Trophoblast cell (in vitro differentiated cells and primary cell): ENCODE data around the gene SFSWAP.

ENCODE experiments used
- DNase-seq, 2 donors: peaks; one replicate each; pipeline ENCODE4 v3.0.0-alpha.2; 2016
- H2AFZ ChIP-seq: 2 replicates; pipeline ENCODE4 v1.6.1; 2013; ENCODE audit warnings: low read length, moderate library complexity, mild to moderate bottlenecking; ENCODE audit not compliant: insufficient read depth, poor library complexity
- H2AK5ac ChIP-seq: 2 replicates; pipeline ENCODE4 v1.6.1; 2013; ENCODE audit warnings: mild to moderate bottlenecking, low read length
- H2BK120ac ChIP-seq: 2 replicates; pipeline ENCODE4 v1.6.1; 2013; ENCODE audit warnings: low read length, mild to moderate bottlenecking, moderate library complexity; ENCODE audit not compliant: insufficient read depth, poor library complexity
- H2BK12ac ChIP-seq: 2 replicates; pipeline ENCODE4 v1.6.1; 2013; ENCODE audit warnings: mild to moderate bottlenecking, low read length, moderate library complexity
- H2BK5ac ChIP-seq: 2 replicates; pipeline ENCODE4 v1.6.1; 2013; ENCODE audit warnings: low read length, low read depth, moderate library complexity, mild to moderate bottlenecking; ENCODE audit not compliant: poor library complexity
- H3K14ac ChIP-seq: 2 replicates; pipeline ENCODE4 v1.6.1; 2013; ENCODE audit warnings: mild to moderate bottlenecking, low read length
- H3K18ac ChIP-seq: 2 replicates; pipeline ENCODE4 v1.6.1; 2013; ENCODE audit warnings: mild to moderate bottlenecking, low read length
- H3K23ac ChIP-seq: 2 replicates; pipeline ENCODE4 v1.6.1; 2013; ENCODE audit warnings: low read length
- H3K27ac ChIP-seq: 2 replicates; pipeline ENCODE4 v1.5.1; 2013; ENCODE audit warnings: low read depth, mild to moderate bottlenecking, inconsistent platforms, low read length, moderate library complexity
- H3K27me3 ChIP-seq: 2 replicates; pipeline ENCODE4 v1.6.1; 2013; ENCODE audit warnings: inconsistent platforms, mild to moderate bottlenecking, low read length, moderate library complexity; ENCODE audit not compliant: insufficient read depth
- H3K36me3 ChIP-seq, 2 experiments: 1 replicate in 1 of 2; 2 replicates in 1 of 2; pipeline ENCODE4 v1.6.1; 2013; ENCODE audit warnings: low read length in 2 of 2, mild to moderate bottlenecking in 2 of 2, moderate library complexity in 1 of 2; ENCODE audit not compliant: insufficient read depth in 2 of 2, control insufficient read depth in 1 of 2
- H3K4ac ChIP-seq: 2 replicates; pipeline ENCODE4 v1.6.1; 2013; ENCODE audit warnings: low read depth, mild to moderate bottlenecking, low read length, moderate library complexity
- H3K4me1 ChIP-seq, 2 experiments: 1 replicate in 1 of 2; 2 replicates in 1 of 2; pipeline ENCODE4 v1.6.1; 2013; ENCODE audit warnings: low read length in 2 of 2, mild to moderate bottlenecking in 2 of 2, moderate library complexity in 1 of 2; ENCODE audit not compliant: insufficient read depth in 2 of 2, control insufficient read depth in 1 of 2
- H3K4me2 ChIP-seq: 2 replicates; pipeline ENCODE4 v1.6.1; 2013; ENCODE audit warnings: inconsistent platforms, mild to moderate bottlenecking, low read length, moderate library complexity
- H3K4me3 ChIP-seq: 2 replicates; pipeline ENCODE4 v1.5.1; 2013; ENCODE audit warnings: mild to moderate bottlenecking, low read depth, low read length, inconsistent platforms
- H3K79me1 ChIP-seq: one replicate; pipeline ENCODE4 v1.6.1; 2013; ENCODE audit warnings: low read length
- H3K79me2 ChIP-seq: 2 replicates; pipeline ENCODE4 v1.6.1; 2013; ENCODE audit warnings: low read length, mild to moderate bottlenecking; ENCODE audit not compliant: control insufficient read depth, insufficient read depth, poor library complexity
- H3K9ac ChIP-seq: 2 replicates; pipeline ENCODE4 v1.6.1; 2013; ENCODE audit warnings: mild to moderate bottlenecking, low read length
- H3K9me3 ChIP-seq: 2 replicates; pipeline ENCODE4 v1.6.1; 2013; ENCODE audit warnings: low read depth, mild to moderate bottlenecking, control low read depth, inconsistent platforms, low read length; ENCODE audit not compliant: insufficient read depth
- H4K12ac ChIP-seq: 2 replicates; pipeline ENCODE4 v1.6.1; 2013; ENCODE audit warnings: low read depth, mild to moderate bottlenecking, low read length, moderate library complexity
- H4K8ac ChIP-seq: 2 replicates; pipeline ENCODE4 v1.6.1; 2013; ENCODE audit warnings: low read depth, mild to moderate bottlenecking, low read length, moderate library complexity
- H4K91ac ChIP-seq: one replicate; pipeline ENCODE4 v1.6.1; 2013; ENCODE audit warnings: low read depth, mild to moderate bottlenecking, low read length, moderate library complexity
- WGBS: extraction: QIAGEN DNeasy Blood & Tissue Kit; methylation state at CpG from one replicate; pipeline ENCODE4 v1.1.7; 2013; ENCODE audit warnings: missing lambda C conversion rate; ENCODE audit not compliant: insufficient read length, insufficient coverage; ENCODE audit errors: extremely low coverage; 5-methylcytosine and 5-hydroxymethylcytosine counted together

The SFSWAP gene

DNA sequence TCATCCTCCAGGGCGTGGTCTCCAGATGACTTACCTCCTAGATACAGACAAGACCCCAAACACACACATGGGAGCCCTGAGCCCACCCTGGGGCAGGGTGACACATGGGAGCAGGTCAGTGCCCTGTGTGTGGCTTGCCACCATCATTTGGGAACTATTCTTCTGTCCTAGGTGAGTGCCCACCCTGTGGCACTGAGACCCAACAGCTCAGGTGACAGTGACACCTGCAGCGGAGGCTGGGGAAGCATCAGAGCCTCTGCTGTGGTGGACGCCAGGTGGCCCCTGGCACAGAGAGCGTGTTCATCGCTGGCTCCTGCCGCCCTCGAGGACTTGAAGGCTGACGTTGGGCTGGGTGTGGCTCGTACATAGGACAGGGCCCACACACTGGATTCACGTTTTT, 23.0 kb downstream of the SFSWAP start:
- Histone ChIP-seq H4K8ac (no peak overlapping the region), H4K12ac (no peak overlapping the region), H2BK120ac (no peak overlapping the region), H4K91ac (no peak overlapping the region), H3K14ac (no peak overlapping the region), H3K27ac (no peak overlapping the region), H3K4ac (no peak overlapping the region), H3K4me3 (no peak overlapping the region), H3K4me1 (peaks cover 2 to 7% of the 10 kb centered on the region in 2 experiments), H3K23ac (no peak overlapping the region), H3K9me3 (peaks cover 1% of the 10 kb centered on the region), H3K79me2 (no peaks in the 10 kb centered on the region), H3K4me2 (no peak overlapping the region), H2AK5ac (no peak overlapping the region), H3K27me3 (no peaks in the 10 kb centered on the region), H3K18ac (no peak overlapping the region), H2BK5ac (no peak overlapping the region), H2BK12ac (no peak overlapping the region), H3K79me1 (peaks cover 9% of the 10 kb centered on the region), H3K9ac (no peak overlapping the region), H3K36me3 (peaks cover 50 to 52% of the 10 kb centered on the region in 2 experiments), H2AFZ (no peak overlapping the region)
- WGBS, result no CpG with 5 or more reads among the region's 10 CpGs
- DNase-seq, result no peak

DNA sequence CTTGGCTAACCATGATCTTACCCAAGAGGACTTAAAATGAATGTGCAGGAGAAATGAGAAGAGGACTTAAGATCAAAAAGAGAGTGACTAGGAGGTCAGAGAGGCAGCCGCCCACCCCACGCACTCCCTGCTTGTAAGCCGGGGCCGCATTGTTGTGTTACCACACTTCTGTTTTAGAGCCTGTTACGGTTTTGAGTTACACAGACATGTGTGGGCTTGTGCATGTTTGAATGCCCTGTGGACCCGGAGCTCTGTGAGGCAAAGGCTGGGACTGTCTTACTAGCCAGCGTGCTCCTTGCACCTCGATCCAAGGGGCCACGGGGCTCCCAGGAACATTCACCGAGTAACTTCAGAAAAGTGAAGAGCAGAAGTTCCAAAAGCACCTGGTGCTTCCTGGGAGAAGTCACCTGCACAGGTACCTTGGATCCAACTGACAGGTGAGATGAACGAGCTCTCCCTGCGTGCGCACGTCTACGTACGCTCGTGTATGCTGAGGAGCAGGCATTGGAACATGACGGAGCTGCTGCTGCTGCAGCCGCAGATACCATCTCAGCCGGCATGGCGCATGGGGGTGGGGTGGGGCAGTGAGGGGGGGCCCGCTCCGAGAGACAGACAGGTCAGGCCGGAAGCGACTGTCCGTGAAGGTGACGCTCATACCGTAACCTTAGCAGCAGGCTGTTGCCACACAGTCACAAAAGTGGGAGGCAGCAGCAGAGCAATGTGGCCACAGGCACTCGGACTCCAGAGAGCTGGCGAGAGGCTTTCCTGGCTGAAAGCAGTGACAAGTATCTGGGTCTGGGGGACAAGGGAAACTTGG, 23.7 kb downstream of the SFSWAP start:
- DNase-seq, result peak; percentile 85 to 88
- peaks cover 45 to 47% of the 10 kb centered on the region in 2 experiments for H3K36me3 ChIP-seq
- H2AK5ac ChIP-seq, result no peak overlapping the region
- peaks cover 9% of the 10 kb centered on the region for H3K79me1 ChIP-seq
- H3K9me3 ChIP-seq, result peaks cover 1% of the 10 kb centered on the region
- no peak overlapping the region for H3K4ac ChIP-seq
- H2BK120ac ChIP-seq, result no peak overlapping the region
- H3K27me3 ChIP-seq, result no peaks in the 10 kb centered on the region
- peak overlapping the region; percentile 30 for H3K27ac ChIP-seq
- peak overlapping the region; percentile 55 for H4K12ac ChIP-seq
- no peak overlapping the region for H2BK5ac ChIP-seq
- H4K8ac ChIP-seq, result no peak overlapping the region
- H3K4me3 ChIP-seq, result no peak overlapping the region
- no peak overlapping the region for H4K91ac ChIP-seq
- H3K4me1 ChIP-seq, result peaks cover 2 to 7% of the 10 kb centered on the region in 2 experiments
- no peak overlapping the region for H3K9ac ChIP-seq
- no peak overlapping the region for H3K23ac ChIP-seq
- peak overlapping the region; percentile 57 for H3K18ac ChIP-seq
- no CpG with 5 or more reads among the region's 30 CpGs for WGBS
- no peak overlapping the region for H2BK12ac ChIP-seq
- no peak overlapping the region for H3K4me2 ChIP-seq
- H3K79me2 ChIP-seq, result no peaks in the 10 kb centered on the region
- H3K14ac ChIP-seq, result no peak overlapping the region
- no peak overlapping the region for H2AFZ ChIP-seq

DNA sequence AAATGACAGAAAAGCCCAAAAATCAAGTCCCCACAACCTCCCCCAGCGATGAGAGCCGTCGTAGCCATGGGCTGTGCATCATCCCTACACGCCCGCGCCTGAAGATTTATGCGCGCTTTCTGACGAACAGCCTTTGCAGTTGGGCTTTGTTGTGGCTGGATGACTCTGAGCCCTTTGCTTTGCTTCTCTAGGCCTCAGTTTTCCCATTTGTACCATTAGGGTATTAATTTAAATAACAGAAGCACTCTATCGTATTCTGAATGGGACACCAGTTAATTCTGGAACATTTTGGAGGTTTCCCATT, 24.2 kb downstream of the SFSWAP start:
- H3K36me3 ChIP-seq, result peaks cover 42 to 45% of the 10 kb centered on the region in 2 experiments
- H4K12ac ChIP-seq, result peak overlapping the region; percentile 55
- no peak overlapping the region for H2BK120ac ChIP-seq
- H3K79me2 ChIP-seq, result no peaks in the 10 kb centered on the region
- H2AK5ac ChIP-seq, result no peak overlapping the region
- no peaks in the 10 kb centered on the region for H3K27me3 ChIP-seq
- no peak overlapping the region for H3K4ac ChIP-seq
- no peak overlapping the region for H2BK12ac ChIP-seq
- no peak overlapping the region for H2AFZ ChIP-seq
- H3K4me3 ChIP-seq, result no peak overlapping the region
- H3K23ac ChIP-seq, result no peak overlapping the region
- H3K9me3 ChIP-seq, result peaks cover 1% of the 10 kb centered on the region
- H3K27ac ChIP-seq, result peak overlapping the region; percentile 30
- no peak overlapping the region for H3K9ac ChIP-seq
- H2BK5ac ChIP-seq, result no peak overlapping the region
- peaks cover 9% of the 10 kb centered on the region for H3K79me1 ChIP-seq
- no CpG with 5 or more reads among the region's 10 CpGs for WGBS
- H4K8ac ChIP-seq, result no peak overlapping the region
- peaks cover 2 to 7% of the 10 kb centered on the region in 2 experiments for H3K4me1 ChIP-seq
- no peak overlapping the region for H4K91ac ChIP-seq
- H3K18ac ChIP-seq, result no peak overlapping the region
- H3K14ac ChIP-seq, result no peak overlapping the region
- DNase-seq, result no peak
- no peak overlapping the region for H3K4me2 ChIP-seq

DNA sequence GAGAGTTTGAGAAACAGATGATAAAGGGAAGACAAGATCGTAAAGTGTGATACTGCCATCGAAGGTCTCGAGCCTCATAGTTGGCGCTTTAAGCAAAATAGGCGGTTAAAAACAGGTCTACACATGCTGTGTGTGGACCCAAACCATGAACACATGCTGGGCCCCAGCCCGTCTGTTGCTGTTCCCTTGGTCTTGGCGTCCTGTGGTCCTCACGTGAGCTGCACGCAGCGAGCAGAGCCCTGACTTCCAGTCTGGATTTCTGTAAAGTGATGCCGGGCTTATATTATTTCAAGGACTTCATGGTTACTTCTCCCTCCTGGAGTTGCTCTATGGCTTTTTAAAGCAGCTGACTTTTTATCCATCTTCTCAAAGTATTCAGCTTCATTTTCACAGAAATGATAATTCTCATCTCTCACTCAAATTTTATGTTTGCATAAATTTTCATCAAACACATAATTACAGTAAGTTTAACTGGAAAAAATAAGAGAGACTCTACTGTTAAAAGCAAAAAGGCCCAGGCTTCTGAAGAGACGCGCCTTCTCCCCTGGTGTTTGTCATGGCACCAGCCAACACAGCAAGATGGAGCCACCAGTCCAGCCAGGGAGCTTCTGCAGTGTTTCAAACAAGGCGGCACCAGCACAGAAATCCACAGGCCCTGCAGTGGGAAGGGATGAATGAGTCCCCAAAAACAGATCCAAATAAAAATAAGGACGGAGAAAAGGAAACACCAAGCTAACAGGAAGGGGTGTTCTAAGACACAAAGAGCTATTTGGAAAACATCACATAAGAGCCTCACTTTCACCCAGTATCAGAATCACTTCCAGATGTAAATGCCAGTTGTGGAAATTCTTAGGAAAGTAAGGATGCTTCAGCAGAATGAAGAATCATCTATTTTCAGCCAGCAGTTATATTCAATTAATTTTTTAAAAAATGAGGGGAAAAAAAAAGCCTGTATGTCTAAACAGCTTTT, 24.9 kb downstream of the SFSWAP start:
- no peak overlapping the region for H2AFZ ChIP-seq
- H2BK5ac ChIP-seq, result peak overlapping the region; percentile 36
- no peak overlapping the region for H4K8ac ChIP-seq
- H3K27ac ChIP-seq, result no peak overlapping the region
- no peak overlapping the region for H3K18ac ChIP-seq
- peak overlapping the region; percentile 44 for H2BK12ac ChIP-seq
- H2BK120ac ChIP-seq, result peak overlapping the region; percentile 59
- H3K4me2 ChIP-seq, result no peak overlapping the region
- peaks cover 1% of the 10 kb centered on the region for H3K9me3 ChIP-seq
- no peaks in the 10 kb centered on the region for H3K79me2 ChIP-seq
- no CpG with 5 or more reads among the region's 15 CpGs for WGBS
- H3K23ac ChIP-seq, result no peak overlapping the region
- no peak overlapping the region for H4K91ac ChIP-seq
- no peak overlapping the region for H3K4me3 ChIP-seq
- no peak overlapping the region for H3K9ac ChIP-seq
- no peaks in the 10 kb centered on the region for H3K27me3 ChIP-seq
- no peak overlapping the region for H3K14ac ChIP-seq
- no peak overlapping the region for H2AK5ac ChIP-seq
- H4K12ac ChIP-seq, result no peak overlapping the region
- peak overlapping the region; percentile 25 for H3K4ac ChIP-seq
- peaks cover 2 to 7% of the 10 kb centered on the region in 2 experiments for H3K4me1 ChIP-seq
- no peak for DNase-seq
- H3K36me3 ChIP-seq, result peaks cover 40 to 44% of the 10 kb centered on the region in 2 experiments
- peaks cover 9% of the 10 kb centered on the region for H3K79me1 ChIP-seq
